Left kidney (tissue), 2 donors: ENCODE measurements around the gene MYO18A. TPM values are rescaled to one million over a fixed set of nuclear protein-coding genes. Genes with fewer than 3 reads are reported as not detected.

ENCODE experiments used
- DNase-seq: peaks from one replicate; pipeline ENCODE4 v3.0.0-alpha.2; 2013
- polyA plus RNA-seq: library from polyadenylated mRNA; unstranded; fragments of 120-200 nt; gene quantifications from one replicate; pipeline ENCODE4 v1.2.1, GENCODE V29; 2013; ENCODE audit not compliant: insufficient read length

Gene MYO18A
- polyA plus RNA-seq, 1 donor: 43.8 TPM

DNA sequence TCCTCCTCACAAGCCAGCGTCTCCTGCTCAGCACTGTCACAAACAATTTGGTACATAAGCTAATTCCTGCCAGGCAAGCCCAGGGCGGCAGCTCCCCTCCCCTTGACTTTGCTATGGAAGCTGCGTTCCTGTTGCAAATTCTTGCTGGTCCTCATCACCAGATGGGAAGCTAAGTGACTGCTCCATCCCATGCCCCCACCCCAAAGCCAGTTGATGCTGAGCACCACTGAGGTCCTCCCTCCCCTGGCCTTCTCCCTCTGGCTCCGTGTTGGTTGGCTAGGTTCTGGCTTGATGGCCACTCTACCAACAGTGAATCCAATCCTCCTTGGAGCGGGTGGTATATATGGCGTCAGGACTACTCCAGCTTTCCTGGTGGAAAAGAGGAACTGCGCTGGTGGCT is 102.9 kb downstream of the MYO18A start:
- no peak for DNase-seq

DNA sequence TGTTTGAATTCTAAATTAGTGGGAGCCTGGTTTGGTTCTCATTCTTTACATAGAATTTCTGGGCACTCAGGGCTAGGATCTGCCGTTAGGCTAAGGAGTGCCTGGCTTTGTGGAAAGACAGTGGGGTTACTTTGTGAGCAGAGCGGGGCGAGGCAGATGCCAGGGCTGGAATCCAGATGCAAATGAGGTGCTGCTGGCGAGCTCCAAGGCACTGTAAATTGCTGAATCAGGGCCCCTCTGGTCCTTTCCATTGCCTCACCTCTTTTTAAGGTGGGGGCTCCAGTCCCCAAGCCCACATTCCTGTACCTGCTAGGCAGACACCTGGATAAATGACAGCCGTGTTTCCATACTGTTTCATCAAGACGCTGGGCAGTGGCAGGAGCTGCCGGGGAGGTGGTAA is 103.5 kb downstream of the MYO18A start:
- DNase-seq: no peak

DNA sequence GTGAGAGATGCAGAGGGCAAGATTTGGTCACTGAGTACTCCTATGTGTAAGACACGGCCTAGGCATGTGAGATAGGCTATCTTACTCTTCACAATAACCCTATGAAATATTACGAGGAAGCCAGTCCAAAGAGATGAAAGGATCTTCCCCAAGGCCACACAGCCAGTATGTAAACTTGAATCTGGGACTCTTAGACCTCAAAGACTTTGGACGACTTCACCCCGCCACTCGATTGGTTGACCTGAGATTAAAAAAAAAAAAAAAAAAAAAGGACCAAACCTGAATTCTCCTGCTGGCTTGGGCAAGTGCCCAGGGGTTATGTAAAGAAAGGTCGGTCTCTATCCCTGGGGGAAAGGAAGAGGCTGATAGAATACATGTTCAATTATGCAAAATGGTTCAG is 104.1 kb downstream of the MYO18A start:
- no peak for DNase-seq

DNA sequence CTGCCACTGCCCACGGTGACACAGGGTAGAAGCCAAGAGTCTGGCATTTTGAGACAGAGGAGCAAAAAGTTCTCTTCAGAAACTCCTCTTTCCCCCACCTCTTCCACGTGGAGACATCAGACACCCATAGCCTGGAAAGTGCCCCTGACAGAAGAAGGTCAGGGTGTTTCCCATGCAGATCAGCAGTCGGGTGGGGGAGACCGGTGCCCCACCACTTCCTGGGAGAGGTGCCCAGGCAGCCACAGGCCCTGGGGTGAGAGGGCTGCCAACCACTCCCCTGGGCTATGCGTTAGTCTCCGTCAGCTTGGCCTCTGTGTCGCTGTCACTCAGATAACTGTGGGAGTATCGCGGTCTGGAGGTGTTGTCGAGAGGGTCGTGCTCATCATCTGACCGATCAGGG is 105.7 kb downstream of the MYO18A start:
- no peak for DNase-seq

DNA sequence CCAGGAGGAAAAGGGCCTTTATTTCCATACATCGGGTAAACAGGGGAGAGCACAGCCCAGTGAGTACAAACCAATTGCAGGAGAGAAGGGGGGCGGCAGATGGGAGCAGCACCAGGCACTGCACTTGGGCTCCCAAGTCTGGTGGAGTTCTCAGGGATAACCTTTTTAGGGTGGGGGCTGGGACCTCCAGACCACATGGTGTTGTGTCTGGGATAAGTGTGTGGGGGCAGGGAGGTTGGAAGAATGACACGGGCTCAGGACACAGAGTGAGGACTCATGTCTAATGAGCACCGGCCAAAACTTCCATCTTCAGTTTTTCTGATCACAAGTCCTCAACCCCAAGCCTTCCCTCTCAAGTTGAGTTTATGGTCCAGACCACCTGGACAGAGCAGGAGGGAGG is 106.7 kb downstream of the MYO18A start:
- DNase-seq: no peak

DNA sequence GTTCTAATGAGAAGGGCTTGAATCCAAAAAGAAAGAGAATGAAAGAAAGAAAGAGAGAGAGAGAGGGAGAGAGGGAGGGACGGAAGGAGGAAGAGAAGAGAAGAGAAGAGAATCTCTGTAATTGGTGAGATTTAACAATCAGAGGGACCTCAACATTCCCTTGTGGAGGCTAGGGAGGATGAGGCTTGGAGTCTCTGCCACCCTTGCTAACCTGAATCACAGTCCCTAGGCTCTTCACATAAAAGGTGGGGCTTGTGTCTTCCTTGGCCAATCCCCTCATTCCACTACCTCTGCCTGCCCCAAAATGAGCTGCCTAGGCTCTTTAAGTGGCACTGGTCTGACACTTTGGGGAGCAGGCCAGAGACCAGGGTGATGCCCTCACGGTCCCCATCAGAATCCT is 107.2 kb downstream of the MYO18A start:
- DNase-seq: no peak

DNA sequence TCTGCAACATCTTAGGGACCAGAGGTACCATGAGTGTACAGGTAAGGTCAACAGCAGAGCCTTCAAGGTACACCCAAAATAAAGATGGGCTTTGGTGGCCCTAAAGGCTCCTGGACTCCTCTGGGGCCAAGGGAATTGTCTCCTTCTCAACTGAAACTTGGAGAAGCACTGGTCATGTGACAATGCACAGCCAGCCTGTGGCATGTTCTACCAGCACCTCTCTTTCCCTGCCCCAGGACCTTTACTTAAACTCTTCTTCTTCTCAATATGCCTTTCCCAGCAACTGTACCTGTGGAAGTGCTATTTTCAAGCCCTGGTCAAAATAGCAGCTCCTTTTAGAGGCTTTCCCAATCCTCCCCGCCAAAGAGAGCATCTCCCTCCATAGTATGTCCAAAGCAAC is 108.9 kb downstream of the MYO18A start:
- no peak for DNase-seq

DNA sequence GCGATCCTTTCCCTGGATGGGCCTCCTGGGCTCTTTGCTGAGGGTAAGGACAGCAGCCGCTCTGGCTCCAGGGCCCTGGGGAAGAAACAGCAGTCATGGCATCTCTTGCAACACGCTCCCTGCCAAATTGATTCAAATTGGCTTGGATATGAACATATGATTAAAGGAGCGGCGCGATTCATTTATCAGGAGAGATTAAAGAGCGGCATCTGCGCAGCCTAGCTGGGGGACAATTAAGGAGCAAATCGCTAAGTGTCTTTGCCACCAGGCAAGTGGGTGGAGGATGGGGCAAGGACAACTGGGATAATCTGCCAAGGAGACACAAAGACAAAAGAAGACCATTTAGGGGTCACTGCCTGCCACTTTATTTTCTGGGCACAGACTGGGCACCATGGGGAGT is 109.4 kb downstream of the MYO18A start:
- no peak for DNase-seq

DNA sequence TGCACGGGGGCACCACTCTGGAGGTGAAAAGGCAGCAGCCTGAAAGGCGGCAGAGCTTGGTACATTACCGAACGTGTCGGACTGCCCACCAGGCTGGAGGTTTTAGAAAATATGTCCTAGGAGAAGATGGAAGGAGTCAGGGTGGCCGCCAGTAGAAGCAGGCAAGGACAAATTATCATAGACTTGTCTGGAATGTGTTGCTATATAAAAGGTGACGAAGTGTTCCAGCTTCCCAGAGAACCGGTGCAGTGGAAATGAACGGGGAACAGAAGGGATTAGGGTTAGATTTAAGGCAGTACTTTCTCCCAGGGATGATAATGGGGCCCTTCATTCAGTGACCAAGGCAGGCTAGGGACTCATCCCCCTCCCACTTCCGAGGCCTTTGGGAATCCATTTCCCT is 109.9 kb downstream of the MYO18A start:
- no peak for DNase-seq

DNA sequence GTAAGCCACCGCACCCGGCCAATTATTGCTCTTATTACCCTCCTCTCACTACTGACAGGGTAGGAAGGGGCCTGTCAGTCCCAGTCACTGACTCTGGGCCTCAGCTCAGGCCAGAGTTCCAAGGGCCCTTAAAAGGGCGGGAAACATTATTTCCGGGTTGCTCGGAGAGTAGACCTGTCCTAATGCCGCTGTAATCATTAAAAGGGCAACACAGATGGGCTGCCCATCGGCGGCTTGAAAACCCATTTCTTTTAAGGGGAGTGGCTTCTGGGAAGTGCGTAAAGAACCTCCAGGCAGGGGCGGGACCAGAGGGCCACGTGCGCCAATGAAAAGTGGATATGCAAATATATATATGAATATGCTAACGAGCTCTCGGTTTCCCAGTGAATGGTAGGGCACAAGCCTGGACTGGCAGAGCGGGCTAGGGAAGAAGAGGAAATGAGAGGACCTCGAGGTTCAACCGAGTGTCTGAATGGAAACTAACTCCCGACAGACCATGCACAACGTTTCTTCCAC is 110.6 kb downstream of the MYO18A start:
- no peak for DNase-seq

DNA sequence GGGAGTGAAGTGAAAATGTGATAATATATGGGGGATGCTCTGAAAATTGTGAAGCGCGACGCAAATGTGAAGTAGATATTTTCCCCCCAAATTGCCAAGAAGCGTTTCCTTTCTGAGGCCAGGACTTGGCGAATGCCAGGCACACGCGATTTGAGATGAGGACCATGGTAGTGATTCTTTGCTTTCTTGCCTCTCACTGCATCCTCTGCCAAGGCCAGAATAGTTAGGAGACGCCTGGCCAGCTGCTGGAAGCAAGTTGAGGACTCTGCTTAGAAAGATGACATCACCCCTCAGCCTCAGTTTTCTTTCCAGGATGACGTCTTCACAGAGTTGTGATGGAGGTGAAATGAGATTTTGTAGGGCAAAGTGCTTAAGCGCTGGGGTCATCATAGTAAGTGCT is 111.4 kb downstream of the MYO18A start:
- no peak for DNase-seq

DNA sequence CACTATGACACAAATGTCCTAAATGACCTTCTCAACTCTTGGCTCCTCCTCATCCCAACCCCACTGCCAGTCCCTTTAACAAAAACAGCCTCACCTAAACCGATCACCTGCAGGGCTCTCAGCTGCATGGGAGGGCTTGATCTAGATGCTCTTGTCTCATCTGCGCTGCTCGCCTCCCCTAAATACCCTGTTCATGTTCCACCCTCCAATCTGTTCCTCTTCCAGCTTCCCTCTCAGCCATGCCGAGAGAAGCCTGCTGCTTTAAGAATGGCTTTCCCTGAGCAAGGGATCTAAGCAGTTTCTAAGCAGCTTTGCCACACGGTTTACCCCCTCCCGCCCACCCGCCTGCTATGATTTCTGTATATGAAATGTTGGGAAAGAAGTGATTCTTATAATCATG is 113.6 kb downstream of the MYO18A start:
- no peak for DNase-seq

DNA sequence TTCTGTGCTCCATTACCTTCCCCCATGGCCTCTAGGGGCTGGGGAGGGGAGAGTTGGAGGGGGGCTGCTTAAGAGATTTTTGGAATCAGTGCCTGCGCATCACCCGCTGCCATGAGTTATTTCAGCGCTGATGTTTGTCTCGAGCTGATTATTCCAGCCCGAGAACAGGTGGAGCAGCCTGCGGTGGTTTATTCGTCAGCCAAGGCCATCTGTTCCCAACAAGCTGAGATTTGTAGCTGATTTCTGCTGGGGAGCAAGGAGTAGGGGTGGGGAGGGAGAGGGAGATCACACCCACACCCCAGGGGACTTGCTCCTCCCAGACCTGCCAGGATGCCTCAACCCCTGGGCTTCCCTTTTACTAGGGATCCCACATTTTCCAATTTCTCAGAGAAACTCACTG is 114.2 kb downstream of the MYO18A start:
- DNase-seq: no peak

DNA sequence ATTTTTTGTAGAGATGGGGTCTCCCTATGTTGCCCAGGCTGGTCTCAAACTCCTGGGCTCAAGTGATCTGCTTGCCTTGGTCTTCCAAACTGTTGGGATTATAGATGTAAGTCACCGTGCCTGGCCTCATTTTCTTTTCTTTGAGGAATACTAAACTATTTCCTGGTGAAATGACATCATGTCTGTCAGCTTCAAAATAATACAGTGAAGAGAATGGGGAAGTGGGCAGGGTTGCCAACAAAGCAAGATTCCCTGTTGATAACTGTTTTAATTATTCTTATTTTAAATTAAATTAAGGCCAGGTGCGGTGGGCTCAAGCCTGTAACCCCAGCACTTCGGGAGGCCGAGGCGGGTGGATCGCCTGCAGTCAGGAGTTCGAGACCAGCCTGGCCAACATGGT is 116.2 kb downstream of the MYO18A start:
- no peak for DNase-seq

DNA sequence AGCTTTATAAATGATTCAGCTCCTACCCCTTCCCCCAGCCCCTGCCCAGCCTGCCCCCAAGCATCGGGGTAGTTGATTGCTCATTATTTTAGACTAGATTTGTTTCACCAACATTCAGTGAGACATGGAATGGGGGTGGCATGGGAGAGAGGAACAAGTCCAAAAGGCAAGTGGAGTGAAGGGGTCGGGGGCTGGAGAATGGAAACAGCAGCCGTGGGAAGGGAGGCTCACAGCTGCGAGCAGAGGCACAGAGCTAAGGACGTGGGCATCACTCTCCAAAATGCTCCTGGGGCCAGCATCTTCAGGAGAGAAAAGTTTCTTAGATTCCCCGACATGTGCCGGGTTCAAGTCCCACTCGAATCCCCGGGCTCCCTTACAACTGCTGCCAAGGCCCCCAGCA is 118.0 kb downstream of the MYO18A start:
- DNase-seq: no peak

DNA sequence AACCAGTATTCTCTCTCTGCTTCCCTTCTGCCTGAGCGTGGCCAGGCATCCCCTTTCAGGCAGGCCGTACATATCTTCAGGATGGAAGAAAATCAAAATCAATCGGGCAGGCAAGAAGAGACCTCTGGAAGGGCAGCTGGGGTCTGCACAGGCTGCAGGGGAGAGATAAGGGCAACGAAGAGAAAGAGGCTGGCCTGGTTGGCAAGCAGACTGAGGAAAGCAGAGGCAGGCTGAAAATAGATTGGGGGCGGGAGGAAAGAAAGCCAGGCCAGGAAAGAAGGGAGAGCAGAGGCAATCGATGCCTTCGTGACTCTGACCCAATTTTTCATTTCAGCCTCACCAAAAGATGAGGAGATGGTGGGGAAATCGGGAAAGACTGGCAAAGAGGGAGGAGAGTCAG is 119.2 kb downstream of the MYO18A start:
- no peak for DNase-seq

DNA sequence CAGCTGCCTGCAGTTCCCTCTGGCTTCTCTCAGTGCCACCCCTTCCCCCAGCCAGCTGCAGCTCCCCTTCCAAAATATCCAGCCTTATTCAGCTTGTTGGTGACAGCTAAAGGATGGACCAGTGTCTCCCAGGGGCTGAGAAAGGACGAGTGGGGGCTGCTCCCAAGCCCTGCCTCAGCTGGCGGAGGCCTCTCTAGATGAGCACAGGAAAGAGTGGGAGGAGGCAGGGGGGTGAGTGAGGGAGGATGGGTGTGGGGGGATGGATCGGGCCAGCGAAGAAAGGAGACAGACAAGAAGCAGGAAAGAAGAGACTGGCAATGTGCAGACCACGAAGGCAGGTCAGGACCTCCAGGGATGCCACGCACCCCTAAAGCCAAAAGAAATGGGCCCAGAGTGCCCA is 119.7 kb downstream of the MYO18A start:
- DNase-seq: no peak

DNA sequence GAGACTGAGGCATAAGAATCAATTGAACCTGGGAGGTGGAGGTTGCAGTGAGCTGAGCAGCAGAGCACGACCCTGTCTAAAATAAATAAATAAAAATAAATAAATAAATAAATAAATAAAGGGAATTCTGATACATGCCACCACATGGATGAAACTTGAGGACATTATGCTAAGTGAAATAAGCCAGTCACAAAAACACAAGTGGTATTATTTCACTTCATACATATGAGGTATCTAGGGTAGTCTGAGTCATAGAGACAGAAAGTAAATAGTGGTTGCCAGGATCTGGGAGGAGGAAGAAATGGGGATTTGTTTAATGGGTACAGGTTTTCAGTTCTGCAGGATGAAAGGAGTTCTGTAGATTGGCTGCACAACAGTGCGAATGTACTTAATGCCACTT is 120.9 kb downstream of the MYO18A start:
- DNase-seq: no peak

DNA sequence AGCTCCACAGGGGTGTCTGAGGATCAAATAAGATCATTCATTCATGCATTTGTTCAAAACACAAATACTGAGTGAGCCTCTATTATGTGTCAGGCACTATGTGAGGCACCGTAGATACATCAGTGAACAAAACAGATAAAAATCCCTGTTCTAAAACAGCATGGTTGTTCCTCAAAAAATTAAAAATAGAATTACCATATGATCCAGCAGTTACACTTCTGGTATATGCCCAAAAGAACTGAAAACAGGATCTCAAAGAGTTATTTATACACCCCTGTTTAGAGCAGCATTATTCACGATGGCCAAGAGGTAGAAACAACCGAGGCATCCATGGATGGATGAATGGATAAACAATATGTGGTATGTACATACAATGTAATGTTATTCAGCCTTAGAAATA is 121.8 kb downstream of the MYO18A start:
- DNase-seq: no peak

DNA sequence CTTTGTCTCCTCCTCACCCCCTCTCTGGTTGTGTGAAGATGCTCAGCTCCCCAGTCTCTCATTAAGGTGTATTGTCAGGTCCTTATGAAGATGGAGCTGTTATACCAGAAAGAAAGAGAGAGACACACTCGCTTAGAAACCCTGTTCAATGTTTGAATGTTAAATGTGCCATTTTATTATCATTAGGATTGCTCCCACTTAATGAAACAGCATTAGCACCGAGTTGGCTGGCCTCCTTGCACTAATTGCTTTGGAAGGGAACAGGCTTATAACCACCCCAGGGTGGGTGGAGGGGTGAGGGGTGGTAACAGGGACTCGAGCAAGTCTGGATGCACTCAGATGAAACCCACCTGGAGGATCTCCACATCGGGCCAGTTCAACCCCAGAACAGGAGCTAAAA is 122.8 kb downstream of the MYO18A start:
- DNase-seq: no peak

DNA sequence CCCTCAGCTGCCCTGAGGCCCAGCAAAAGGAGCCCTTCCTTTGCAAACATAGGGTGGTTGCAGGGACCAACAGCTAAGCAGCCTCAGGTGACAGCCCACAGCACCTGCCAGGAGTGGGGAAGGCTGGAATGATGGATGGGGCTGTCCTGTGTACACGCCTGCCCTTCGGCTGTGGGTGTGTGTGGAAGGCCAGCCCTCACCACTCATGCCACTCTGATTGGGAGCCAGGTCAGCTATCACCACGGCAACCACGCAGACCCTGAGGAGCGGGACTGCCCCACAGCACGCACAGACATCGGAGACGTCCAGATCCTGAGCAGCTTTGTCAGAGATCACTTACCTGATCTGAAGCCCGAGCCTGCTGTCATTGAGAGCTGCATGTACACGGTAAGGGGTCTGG is 125.4 kb downstream of the MYO18A start:
- DNase-seq: no peak

DNA sequence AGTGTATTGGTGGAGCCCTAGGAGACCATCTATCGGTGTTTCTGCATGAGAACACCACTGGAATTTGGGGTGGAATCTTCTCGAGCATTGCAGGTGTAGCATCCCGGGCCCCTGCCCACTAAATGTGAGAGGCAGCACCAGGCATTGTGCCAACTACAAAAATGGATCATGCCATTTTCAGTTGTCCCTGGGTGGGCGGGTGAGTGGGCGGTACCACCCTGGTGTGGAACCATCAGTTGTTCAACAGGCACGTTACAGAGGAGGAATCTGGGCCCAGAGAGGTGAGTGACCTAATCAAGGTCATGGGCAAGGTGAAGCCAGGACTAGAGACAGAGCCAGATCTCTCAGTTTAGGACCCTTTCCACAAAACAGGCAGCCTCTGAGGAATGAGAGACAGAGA is 128.5 kb downstream of the MYO18A start:
- no peak for DNase-seq

DNA sequence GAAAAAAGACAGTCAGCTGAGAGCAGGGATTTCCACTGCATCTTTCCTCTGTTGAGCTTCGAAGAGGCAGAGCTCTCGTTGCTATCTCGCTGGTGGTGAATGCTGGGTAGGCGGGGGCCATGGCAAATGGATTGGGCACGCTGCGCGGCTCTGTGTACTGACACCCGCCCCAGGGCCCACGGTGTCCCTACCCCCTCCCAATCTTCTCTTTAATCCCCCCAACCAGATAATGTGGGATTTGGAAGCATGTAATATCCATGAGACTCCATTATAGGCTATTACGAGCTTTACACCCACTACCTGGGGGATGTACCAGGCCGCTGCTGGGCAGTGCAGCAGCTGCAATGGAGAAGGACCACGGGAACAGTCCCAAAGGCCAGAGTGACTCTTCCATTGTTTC is 129.0 kb downstream of the MYO18A start:
- DNase-seq: no peak

DNA sequence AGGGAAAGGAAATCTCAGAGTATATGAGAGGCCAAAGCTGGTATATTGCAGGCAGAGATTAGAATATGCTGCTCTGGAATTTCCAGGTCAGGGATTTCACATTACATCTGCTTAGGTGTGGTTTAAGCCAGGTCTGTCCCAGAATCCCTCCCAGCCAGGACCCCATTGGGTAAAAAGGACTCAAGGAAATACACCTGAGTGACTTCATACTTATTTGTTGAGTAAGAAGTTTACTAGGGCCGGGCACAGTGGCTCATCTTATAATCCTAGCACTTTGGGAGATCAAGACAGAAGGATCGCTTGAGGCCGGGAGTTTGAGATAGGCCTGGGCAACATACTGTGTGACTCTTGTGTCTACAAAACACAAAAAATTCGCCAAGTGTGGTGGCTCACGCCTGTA is 130.0 kb downstream of the MYO18A start:
- no peak for DNase-seq

DNA sequence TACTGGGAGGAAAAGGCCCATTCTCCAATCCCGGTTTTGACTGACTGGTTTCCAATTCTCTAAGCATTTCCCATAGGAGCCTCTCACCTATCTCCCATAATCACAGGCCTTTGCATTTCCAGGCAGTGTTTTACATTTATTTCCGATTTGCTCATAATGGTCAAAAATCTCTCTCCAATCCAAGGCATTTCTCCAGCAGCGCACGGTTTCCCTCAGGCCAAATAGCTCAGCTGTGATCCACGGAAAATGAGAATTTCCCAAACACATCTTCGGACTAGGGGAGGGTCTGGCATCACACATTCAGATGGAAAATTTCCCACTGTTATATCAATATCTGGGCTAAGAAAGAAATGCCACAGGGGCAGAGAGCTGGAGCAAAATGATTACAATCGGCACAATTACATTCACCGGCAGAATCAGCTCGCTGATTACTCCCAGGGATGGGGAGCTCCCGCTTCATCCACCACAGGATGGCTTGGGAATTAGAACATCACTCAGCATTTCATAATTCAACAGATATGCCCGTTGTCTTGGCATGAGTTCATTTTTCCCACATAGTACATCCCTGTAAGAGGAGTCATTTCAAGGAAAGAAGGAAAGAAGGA is 130.6 kb downstream of the MYO18A start:
- DNase-seq: no peak
